Measurements from ENCODE around the gene COA3.

Gene COA3

GRCh38 chr17:42832934-42833766 lies 34.6 kb upstream of the COA3 start, which contains the start of gene PSME3:
TSS of gene PSME3 (plus strand) at chr17:42833397. CDS start at chr17:42833632, 235 bp downstream.
- Histone ChIP-seq H3K27me3 (ENCODE audit: control insufficient read depth in 3 of 3, insufficient read depth in 3 of 3, low read depth in 1 of 3, low read length in 3 of 3) (no peaks in the 10 kb centered on the region), H3K23ac (ENCODE audit: low read depth, low read length, poor library complexity) (peak within 1 kb of the TSS; percentile 99), H3K9ac (ENCODE audit: low read depth, low read length, poor library complexity) (peak within 1 kb of the TSS; percentile 90), H3K4me1 (ENCODE audit: control insufficient read depth in 2 of 2, insufficient read depth in 1 of 2, low read depth in 1 of 2, low read length in 2 of 2) (peaks cover 4% of the 10 kb centered on the region in 2 donors), H2AFZ (ENCODE audit: low read length) (peak within 1 kb of the TSS; percentile 82), H3K36me3 (replicated peaks in 1 of 2; ENCODE audit: control insufficient read depth in 2 of 2, insufficient read depth in 2 of 2, low read length in 2 of 2) (peaks cover 20 to 34% of the 10 kb centered on the region in 2 donors), H4K91ac (ENCODE audit: low read depth, low read length, poor library complexity) (no peak within 1 kb of the TSS), H3K4me2 (ENCODE audit: insufficient read depth, low read length, poor library complexity, severe bottlenecking) (peak within 1 kb of the TSS; percentile 98), H3K4me3 (ENCODE audit: low read length in 2 of 2) (peak within 1 kb of the TSS; percentile 58 to 89), H2BK12ac (ENCODE audit: low read length) (peak within 1 kb of the TSS; percentile 46), H3K27ac (replicated peaks; ENCODE audit: low read length) (peak within 1 kb of the TSS; percentile 28), H2BK5ac (ENCODE audit: low read length) (peak within 1 kb of the TSS; percentile 71), H2BK120ac (ENCODE audit: low read depth, low read length) (peak within 1 kb of the TSS; percentile 39), H3K18ac (ENCODE audit: low read length) (peak within 1 kb of the TSS; percentile 88), H4K8ac (ENCODE audit: low read depth, low read length) (no peak within 1 kb of the TSS), H3K4ac (ENCODE audit: low read length) (no peak within 1 kb of the TSS), H3K14ac (ENCODE audit: low read length) (peak within 1 kb of the TSS; percentile 63), H3K9me3 (replicated peaks in 1 of 2; ENCODE audit: control insufficient read depth in 2 of 2, insufficient read depth in 1 of 2, low read depth in 1 of 2, low read length in 2 of 2) (no peaks in the 10 kb centered on the region), H2AK5ac (ENCODE audit: low read depth, low read length) (peak within 1 kb of the TSS; percentile 25), H2BK15ac (ENCODE audit: low read length) (no peak within 1 kb of the TSS), H3K79me1 (ENCODE audit: low read depth, low read length) (peaks cover 6% of the 10 kb centered on the region)
- DNase-seq (ENCODE audit: low spot score), result peak; percentile 85
- no CpG with 5 or more reads among the region's 71 CpGs for WGBS, 2 donors (ENCODE audit: extremely low coverage in 2 of 2, insufficient read length in 2 of 2, insufficient replicate concordance in 1 of 2)

GRCh38 chr17:42832213-42832933 lies 33.9 kb upstream of the COA3 start:
- H3K4me1 ChIP-seq (ENCODE audit: control insufficient read depth in 2 of 2, insufficient read depth in 1 of 2, low read depth in 1 of 2, low read length in 2 of 2), result peaks cover 4% of the 10 kb centered on the region in 2 donors
- H2BK15ac ChIP-seq (ENCODE audit: low read length), result no peak overlapping the region
- H3K9ac ChIP-seq (ENCODE audit: low read depth, low read length, poor library complexity), result peak overlapping the region; percentile 85
- H4K8ac ChIP-seq (ENCODE audit: low read depth, low read length), result no peak overlapping the region
- H3K36me3 ChIP-seq (replicated peaks in 1 of 2; ENCODE audit: control insufficient read depth in 2 of 2, insufficient read depth in 2 of 2, low read length in 2 of 2), result peaks cover 12 to 26% of the 10 kb centered on the region in 2 donors
- H2BK120ac ChIP-seq (ENCODE audit: low read depth, low read length), result peak overlapping the region; percentile 39
- H3K4me3 ChIP-seq (ENCODE audit: low read length in 2 of 2), result peak overlapping the region; percentile 58 to 89
- no peak overlapping the region for H3K4ac ChIP-seq (ENCODE audit: low read length)
- H3K79me1 ChIP-seq (ENCODE audit: low read depth, low read length), result peaks cover 6% of the 10 kb centered on the region
- DNase-seq (ENCODE audit: low spot score), result no peak
- H3K18ac ChIP-seq (ENCODE audit: low read length), result peak overlapping the region; percentile 88
- no peak overlapping the region for H2AK5ac ChIP-seq (ENCODE audit: low read depth, low read length)
- no CpG with 5 or more reads among the region's 9 CpGs for WGBS, 2 donors (ENCODE audit: extremely low coverage in 2 of 2, insufficient read length in 2 of 2, insufficient replicate concordance in 1 of 2)
- no peak overlapping the region for H2BK12ac ChIP-seq (ENCODE audit: low read length)
- peak overlapping the region; percentile 71 for H2BK5ac ChIP-seq (ENCODE audit: low read length)
- H4K91ac ChIP-seq (ENCODE audit: low read depth, low read length, poor library complexity), result no peak overlapping the region
- no peaks in the 10 kb centered on the region for H3K9me3 ChIP-seq (replicated peaks in 1 of 2; ENCODE audit: control insufficient read depth in 2 of 2, insufficient read depth in 1 of 2, low read depth in 1 of 2, low read length in 2 of 2)
- H3K27me3 ChIP-seq (ENCODE audit: control insufficient read depth in 3 of 3, insufficient read depth in 3 of 3, low read depth in 1 of 3, low read length in 3 of 3), result no peaks in the 10 kb centered on the region
- peak overlapping the region; percentile 98 for H3K4me2 ChIP-seq (ENCODE audit: insufficient read depth, low read length, poor library complexity, severe bottlenecking)
- H3K27ac ChIP-seq (replicated peaks; ENCODE audit: low read length), result no peak overlapping the region
- H3K23ac ChIP-seq (ENCODE audit: low read depth, low read length, poor library complexity), result peak overlapping the region; percentile 99
- H2AFZ ChIP-seq (ENCODE audit: low read length), result peak overlapping the region; percentile 82
- H3K14ac ChIP-seq (ENCODE audit: low read length), result no peak overlapping the region

- DNase-seq (ENCODE audit: low spot score), result no peak
Measured at GRCh38 chr17:42830971-42831370, 32.5 kb upstream of the COA3 start.

GRCh38 chr17:42827472-42827871 lies 29.0 kb upstream of the COA3 start:
- Histone ChIP-seq H4K91ac (ENCODE audit: low read depth, low read length, poor library complexity) (no peak overlapping the region), H3K36me3 (replicated peaks in 1 of 2; ENCODE audit: control insufficient read depth in 2 of 2, insufficient read depth in 2 of 2, low read length in 2 of 2) (no peaks in the 10 kb centered on the region), H2BK5ac (ENCODE audit: low read length) (no peak overlapping the region), H3K79me1 (ENCODE audit: low read depth, low read length) (peaks cover 6% of the 10 kb centered on the region), H2AK5ac (ENCODE audit: low read depth, low read length) (no peak overlapping the region), H2BK15ac (ENCODE audit: low read length) (no peak overlapping the region), H3K9ac (ENCODE audit: low read depth, low read length, poor library complexity) (no peak overlapping the region), H3K4ac (ENCODE audit: low read length) (no peak overlapping the region), H3K23ac (ENCODE audit: low read depth, low read length, poor library complexity) (no peak overlapping the region), H2AFZ (ENCODE audit: low read length) (no peak overlapping the region), H3K4me1 (ENCODE audit: control insufficient read depth in 2 of 2, insufficient read depth in 1 of 2, low read depth in 1 of 2, low read length in 2 of 2) (peaks cover 3 to 8% of the 10 kb centered on the region in 2 donors), H3K14ac (ENCODE audit: low read length) (no peak overlapping the region), H2BK12ac (ENCODE audit: low read length) (no peak overlapping the region), H3K18ac (ENCODE audit: low read length) (no peak overlapping the region), H3K4me2 (ENCODE audit: insufficient read depth, low read length, poor library complexity, severe bottlenecking) (no peak overlapping the region), H2BK120ac (ENCODE audit: low read depth, low read length) (no peak overlapping the region), H3K9me3 (replicated peaks in 1 of 2; ENCODE audit: control insufficient read depth in 2 of 2, insufficient read depth in 1 of 2, low read depth in 1 of 2, low read length in 2 of 2) (no peaks in the 10 kb centered on the region), H3K4me3 (ENCODE audit: low read length in 2 of 2) (no peak overlapping the region), H4K8ac (ENCODE audit: low read depth, low read length) (no peak overlapping the region), H3K27ac (replicated peaks; ENCODE audit: low read length) (no peak overlapping the region), H3K27me3 (ENCODE audit: control insufficient read depth in 3 of 3, insufficient read depth in 3 of 3, low read depth in 1 of 3, low read length in 3 of 3) (no peaks in the 10 kb centered on the region)
- no CpG with 5 or more reads among the region's 1 CpG for WGBS, 2 donors (ENCODE audit: extremely low coverage in 2 of 2, insufficient read length in 2 of 2, insufficient replicate concordance in 1 of 2)
- no peak for DNase-seq (ENCODE audit: low spot score)

More at GRCh38 chr17:42830971-42831370, 32.5 kb upstream of the COA3 start:
- H2BK120ac ChIP-seq (ENCODE audit: low read depth, low read length), result no peak overlapping the region
- H3K18ac ChIP-seq (ENCODE audit: low read length), result no peak overlapping the region
- no peaks in the 10 kb centered on the region for H3K9me3 ChIP-seq (replicated peaks in 1 of 2; ENCODE audit: control insufficient read depth in 2 of 2, insufficient read depth in 1 of 2, low read depth in 1 of 2, low read length in 2 of 2)
- H4K91ac ChIP-seq (ENCODE audit: low read depth, low read length, poor library complexity), result no peak overlapping the region
- no peak overlapping the region for H4K8ac ChIP-seq (ENCODE audit: low read depth, low read length)
- H2AFZ ChIP-seq (ENCODE audit: low read length), result no peak overlapping the region
- H3K9ac ChIP-seq (ENCODE audit: low read depth, low read length, poor library complexity), result no peak overlapping the region
- peaks cover 9 to 17% of the 10 kb centered on the region in 2 donors for H3K36me3 ChIP-seq (replicated peaks in 1 of 2; ENCODE audit: control insufficient read depth in 2 of 2, insufficient read depth in 2 of 2, low read length in 2 of 2)
- H3K27me3 ChIP-seq (ENCODE audit: control insufficient read depth in 3 of 3, insufficient read depth in 3 of 3, low read depth in 1 of 3, low read length in 3 of 3), result no peaks in the 10 kb centered on the region
- H2BK15ac ChIP-seq (ENCODE audit: low read length), result no peak overlapping the region
- no peak overlapping the region for H3K14ac ChIP-seq (ENCODE audit: low read length)
- H3K79me1 ChIP-seq (ENCODE audit: low read depth, low read length), result peaks cover 6% of the 10 kb centered on the region
- no peak overlapping the region for H3K4ac ChIP-seq (ENCODE audit: low read length)
- H2BK12ac ChIP-seq (ENCODE audit: low read length), result no peak overlapping the region
- no peak overlapping the region for H2BK5ac ChIP-seq (ENCODE audit: low read length)
- H3K4me1 ChIP-seq (ENCODE audit: control insufficient read depth in 2 of 2, insufficient read depth in 1 of 2, low read depth in 1 of 2, low read length in 2 of 2), result peaks cover 4% of the 10 kb centered on the region in 2 donors
- no peak overlapping the region for H3K4me2 ChIP-seq (ENCODE audit: insufficient read depth, low read length, poor library complexity, severe bottlenecking)
- no peak overlapping the region for H2AK5ac ChIP-seq (ENCODE audit: low read depth, low read length)
- H3K4me3 ChIP-seq (ENCODE audit: low read length in 2 of 2), result no peak overlapping the region
- H3K23ac ChIP-seq (ENCODE audit: low read depth, low read length, poor library complexity), result no peak overlapping the region
- no peak overlapping the region for H3K27ac ChIP-seq (replicated peaks; ENCODE audit: low read length)
